Endothelial cell of umbilical vein (primary cell): ENCODE data around the gene POU2F3. TPM values are rescaled to one million over a fixed set of nuclear protein-coding genes. Genes with fewer than 3 reads are reported as not detected.

Experiments used
- BruUV-seq: library from RNA; stranded (reverse); fragments of 400-500 nt; replicated peaks from 2 replicates; lab custom pipeline; 2021; lab: Mats Ljungman, UMichigan
- CTCF ChIA-PET: fragments of 300-600, 350-600 bp; sonication (Branson Sonifier 250); formaldehyde crosslinking; loops from one replicate; lab custom pipeline; 2021; ENCODE audit warnings: antibody characterized with exemption, inconsistent platforms; lab: Charles Lee
- POLR2A ChIA-PET: fragments of 300-600, 350-600 bp; sonication (Branson Sonifier 250); formaldehyde crosslinking; loops from one replicate; lab custom pipeline; 2021; ENCODE audit warnings: antibody characterized with exemption, inconsistent platforms; lab: Charles Lee
- DNase-seq: peaks from one replicate; pipeline ENCODE4 v3.0.0-alpha.2; 2011; ENCODE audit warnings: low read depth, low spot score
- FAIRE-seq: peaks from 2 replicates; lab custom pipeline; 2011; peaks lifted over from hg19 to GRCh38; lab: Jason Lieb, UNC
- H2AFZ ChIP-seq: 2 replicates; pipeline ENCODE4 v1.6.0; 2012; ENCODE audit warnings: low read depth, low read length, control low read depth, inconsistent platforms
- H3K27ac ChIP-seq: 2 replicates; pipeline ENCODE4 v1.5.1; 2011; ENCODE audit warnings: low read depth, mild to moderate bottlenecking, control low read depth, low read length, moderate library complexity; ENCODE audit not compliant: insufficient read depth
- H3K27me3 ChIP-seq, 2 experiments: 2 replicates each; pipeline versions ENCODE4 v1.6.0 to v1.6.1; 2011; ENCODE audit warnings: low read length in 2 of 2, mixed read lengths in 1 of 2; ENCODE audit not compliant: control insufficient read depth in 2 of 2, insufficient read depth in 2 of 2
- H3K36me3 ChIP-seq, 2 experiments: 2 replicates in 1 of 2; 3 replicates in 1 of 2; pipeline ENCODE4 v1.5.1; 2011; ENCODE audit warnings: low read length in 2 of 2, mild to moderate bottlenecking in 1 of 2, moderate library complexity in 1 of 2; ENCODE audit not compliant: control insufficient read depth in 2 of 2, insufficient read depth in 2 of 2; ENCODE audit errors: extremely low read depth in 1 of 2
- H3K4me1 ChIP-seq: 3 replicates; pipeline ENCODE4 v1.5.1; 2011; ENCODE audit warnings: mild to moderate bottlenecking, low read length; ENCODE audit not compliant: control insufficient read depth, insufficient read depth; ENCODE audit errors: extremely low read depth
- H3K4me2 ChIP-seq: 2 replicates; pipeline ENCODE4 v1.6.1; 2011; ENCODE audit warnings: low read length, control low read depth, mixed read lengths; ENCODE audit not compliant: insufficient read depth
- H3K4me3 ChIP-seq, 3 experiments: fragments of 200-600 bp in 1 of 3; sonication (generic), shearing (Covaris generic) in 1 of 3; replicated peaks in 1 of 3; 2 replicates each; pipeline ENCODE4 v1.5.1; 2011 to 2016; ENCODE audit warnings: control low read depth in 3 of 3, low read length in 3 of 3, mild to moderate bottlenecking in 2 of 3, inconsistent platforms in 1 of 3, low read depth in 1 of 3, moderate library complexity in 1 of 3; ENCODE audit not compliant: insufficient read depth in 1 of 3
- H3K79me2 ChIP-seq: 2 replicates; pipeline ENCODE4 v1.6.0; 2012; ENCODE audit warnings: low read length, inconsistent platforms; ENCODE audit not compliant: control insufficient read depth, insufficient read depth
- H3K9ac ChIP-seq: replicated peaks from 2 replicates; pipeline ENCODE3; 2011; ENCODE audit warnings: low read length, control low read depth; ENCODE audit not compliant: insufficient read depth; ENCODE audit errors: extremely low read depth
- H3K9me1 ChIP-seq: replicated peaks from 3 replicates; pipeline ENCODE4 v1.6.0; 2011; ENCODE audit warnings: mild to moderate bottlenecking, low read length; ENCODE audit not compliant: control insufficient read depth, insufficient read depth; ENCODE audit errors: extremely low read depth
- H3K9me3 ChIP-seq: replicated peaks from 2 replicates; pipeline ENCODE4 v1.5.1; 2012; ENCODE audit warnings: low read length, inconsistent platforms; ENCODE audit not compliant: control insufficient read depth, insufficient read depth
- H4K20me1 ChIP-seq: replicated peaks from 2 replicates; pipeline ENCODE3; 2011; ENCODE audit warnings: mild to moderate bottlenecking, low read length; ENCODE audit not compliant: control insufficient read depth, insufficient read depth; ENCODE audit errors: extremely low read depth
- EZH2 ChIP-seq: IDR thresholded peaks from 2 replicates; pipeline ENCODE4 v1.6.1; 2012; ENCODE audit warnings: borderline replicate concordance, low read depth, mild to moderate bottlenecking, moderate library complexity, low read length, inconsistent platforms; ENCODE audit not compliant: severe bottlenecking
- FOS ChIP-seq: IDR thresholded peaks from 2 replicates; pipeline ENCODE4 v1.6.1; 2011; ENCODE audit warnings: mild to moderate bottlenecking, low read length, moderate library complexity, borderline replicate concordance; ENCODE audit not compliant: insufficient read depth
- GATA2 ChIP-seq: IDR thresholded peaks from 2 replicates; pipeline ENCODE4 v1.7.0; 2011; ENCODE audit warnings: low read depth, mild to moderate bottlenecking, moderate library complexity, mixed read lengths, low read length; ENCODE audit not compliant: insufficient read length, insufficient read depth
- JUN ChIP-seq: IDR thresholded peaks from 2 replicates; pipeline ENCODE4 v1.6.1; 2011; ENCODE audit warnings: borderline replicate concordance, low read depth; ENCODE audit not compliant: insufficient read length, insufficient read depth
- MYC ChIP-seq: IDR thresholded peaks from one replicate; pipeline ENCODE4 v1.6.1; 2011; ENCODE audit warnings: mild to moderate bottlenecking, low read depth, low read length
- POLR2A ChIP-seq: IDR thresholded peaks from 2 replicates; pipeline ENCODE4 v1.6.1; 2012; ENCODE audit warnings: low read depth, mild to moderate bottlenecking, control low read depth, low read length
- POLR2AphosphoS5 ChIP-seq: IDR thresholded peaks from 2 replicates; pipeline ENCODE4 v1.6.1; 2012; ENCODE audit warnings: low read depth, mild to moderate bottlenecking, control low read depth, low read length, moderate library complexity; ENCODE audit not compliant: insufficient read depth
- dilution Hi-C: fragments of 300-500 bp; cut with MboI; formaldehyde crosslinking; loops from one replicate; pipeline ENCODE4 v1.15.0; 2019; ENCODE audit warnings: low sequenced_read_pairs; ENCODE audit not compliant: extremely low pct_ligation_motif_present
- intact Hi-C: fragments of 100-400 bp; cut with micrococcal nuclease; formaldehyde crosslinking; loops from one replicate; pipeline ENCODE4 v1.10.0; 2022
- polyA plus RNA-seq, 4 experiments: library from polyadenylated mRNA; depleted of rRNA in 3 of 4; stranded (reverse) in 3 of 4; unstranded in 1 of 4; fragments of >200 nt; gene quantifications; 2 replicates each; pipeline versions ENCODE4 v1.2.1 to v1.2.3, GENCODE V29; 2011 to 2012; ENCODE audit warnings: missing spikeins in 1 of 4
- total RNA-seq: library from RNA; stranded (reverse); gene quantifications from 2 replicates; pipeline ENCODE4 v1.2.3, GENCODE V29; 2021
- TF ChIP-seq, protein P1 (sequence below), 2 donors: IDR thresholded peaks; 1 replicate in 1 of 2; 2 replicates in 1 of 2; pipeline ENCODE4 v1.5.1; 2011; ENCODE audit warnings: low read length in 2 of 2, mild to moderate bottlenecking in 2 of 2, moderate library complexity in 2 of 2, control low read depth in 1 of 2, inconsistent platforms in 1 of 2, low read depth in 1 of 2; ENCODE audit not compliant: insufficient read depth in 1 of 2; ENCODE audit errors: extremely low read depth in 1 of 2
- TF ChIP-seq, protein P2 (sequence below): IDR thresholded peaks from 2 replicates; pipeline ENCODE4 v1.6.1; 2011; ENCODE audit not compliant: insufficient read depth, insufficient read length

POU2F3 gene
- total and polyA plus RNA-seq, 2 donors (not counting 3 experiments of a cell fraction or from before 2014, with no cell fraction given) = 0.06 TPM; not detected in 1

DNA sequence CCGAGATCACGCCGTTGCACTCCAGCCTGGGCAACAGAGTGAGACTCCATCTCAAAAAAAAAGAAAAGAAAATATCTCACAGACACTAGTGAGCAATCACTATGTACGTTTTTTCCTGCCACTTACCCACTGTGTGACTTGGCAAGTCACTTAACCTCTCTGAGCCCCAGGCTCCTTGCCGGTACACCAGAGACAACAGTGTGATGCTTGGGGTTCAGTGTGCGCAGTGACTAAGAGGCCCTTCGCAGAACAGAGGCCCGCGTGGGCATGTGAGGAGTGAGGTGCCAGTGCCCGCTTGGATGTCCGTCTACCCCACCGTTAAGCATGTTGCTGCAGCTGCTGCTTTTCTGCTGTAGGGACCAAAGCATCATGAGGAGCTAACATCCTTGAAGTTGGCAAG lies 22.4 kb upstream of the POU2F3 start:
- Histone ChIP-seq H3K9me3 (no peaks in the 10 kb centered on the region), H3K36me3 (no peaks in the 10 kb centered on the region), H3K4me1 (peaks cover 11% of the 10 kb centered on the region), H2AFZ (no peak overlapping the region), H3K27ac (no peak overlapping the region), H3K9me1 (no peaks in the 10 kb centered on the region), H4K20me1 (no peaks in the 10 kb centered on the region), H3K79me2 (peaks cover 5% of the 10 kb centered on the region), H3K4me3 (no peak overlapping the region), H3K27me3 (no peaks in the 10 kb centered on the region), H3K9ac (no peak overlapping the region), H3K4me2 (no peak overlapping the region)
- dilution Hi-C loops = no loop called here
- DNase-seq (no peak), FAIRE-seq (no peak)
- CTCF ChIA-PET = interaction anchor here (1.6 to 2.2 kb wide), 2 partner anchors 36 to 86 kb away, joined by 4 to 7 read pairs; no protein-coding TSS in a partner anchor
- BruUV-seq = no TSS peak
- TF ChIP-seq, protein P1, sequence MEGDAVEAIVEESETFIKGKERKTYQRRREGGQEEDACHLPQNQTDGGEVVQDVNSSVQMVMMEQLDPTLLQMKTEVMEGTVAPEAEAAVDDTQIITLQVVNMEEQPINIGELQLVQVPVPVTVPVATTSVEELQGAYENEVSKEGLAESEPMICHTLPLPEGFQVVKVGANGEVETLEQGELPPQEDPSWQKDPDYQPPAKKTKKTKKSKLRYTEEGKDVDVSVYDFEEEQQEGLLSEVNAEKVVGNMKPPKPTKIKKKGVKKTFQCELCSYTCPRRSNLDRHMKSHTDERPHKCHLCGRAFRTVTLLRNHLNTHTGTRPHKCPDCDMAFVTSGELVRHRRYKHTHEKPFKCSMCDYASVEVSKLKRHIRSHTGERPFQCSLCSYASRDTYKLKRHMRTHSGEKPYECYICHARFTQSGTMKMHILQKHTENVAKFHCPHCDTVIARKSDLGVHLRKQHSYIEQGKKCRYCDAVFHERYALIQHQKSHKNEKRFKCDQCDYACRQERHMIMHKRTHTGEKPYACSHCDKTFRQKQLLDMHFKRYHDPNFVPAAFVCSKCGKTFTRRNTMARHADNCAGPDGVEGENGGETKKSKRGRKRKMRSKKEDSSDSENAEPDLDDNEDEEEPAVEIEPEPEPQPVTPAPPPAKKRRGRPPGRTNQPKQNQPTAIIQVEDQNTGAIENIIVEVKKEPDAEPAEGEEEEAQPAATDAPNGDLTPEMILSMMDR (IDR thresholded peaks at IDR 0.05; ENCODE audit: extremely low read depth in 1 of 2, insufficient read depth in 1 of 2, low read depth in 1 of 2, low read length in 2 of 2) = no peak
- no peak for TF ChIP-seq POLR2A
- TF ChIP-seq MYC = no peak
- TF ChIP-seq GATA2 = no peak
- intact Hi-C loops = loop anchor here (10.0 kb wide), 3 partner anchors 347 to 863 kb away; no protein-coding TSS in a partner anchor
- POLR2A ChIA-PET = no interaction called here

DNA sequence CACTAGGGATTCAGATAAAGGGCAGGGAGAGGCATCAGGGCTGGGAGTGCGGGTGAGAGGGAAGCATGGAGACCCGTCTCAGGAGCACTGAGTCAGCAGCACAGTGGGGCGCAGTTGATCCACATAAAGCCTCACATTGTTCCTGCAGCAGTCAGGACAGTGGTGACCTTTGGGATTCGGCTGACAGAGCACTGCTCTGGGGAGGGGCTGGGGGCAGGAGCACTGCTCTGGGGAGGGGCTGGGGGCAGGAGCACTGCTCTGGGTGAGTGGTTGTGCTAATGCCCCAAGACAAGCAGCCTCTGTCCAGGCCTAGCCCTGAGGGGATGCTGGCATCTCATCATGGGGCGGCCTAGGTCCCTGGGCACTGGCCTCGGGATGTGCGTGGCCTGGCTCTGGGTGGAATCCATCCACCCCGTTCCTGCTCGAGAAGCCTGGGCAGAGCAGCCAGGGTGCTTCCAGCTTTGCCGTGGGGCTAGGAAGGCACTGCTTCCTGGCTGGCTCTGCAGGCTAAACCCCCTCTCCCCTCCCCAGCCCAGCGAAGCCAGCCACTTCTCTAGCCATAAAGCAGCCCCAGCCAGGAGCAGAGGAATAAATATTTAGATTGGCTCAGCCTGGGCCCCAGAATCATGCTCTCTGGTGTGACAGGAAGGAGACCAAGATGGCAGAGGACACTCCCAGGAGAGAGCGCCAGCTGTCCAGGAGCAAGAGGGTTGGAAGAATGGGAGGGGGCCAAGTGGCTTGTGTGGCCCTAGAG lies 21.8 kb upstream of the POU2F3 start:
- H2AFZ ChIP-seq = no peak overlapping the region
- intact Hi-C loops (loop anchor here (10.0 kb wide), 3 partner anchors 347 to 863 kb away; no protein-coding TSS in a partner anchor), dilution Hi-C loops (no loop called here)
- ChIA-PET CTCF (interaction anchor here (1.6 to 2.2 kb wide), 2 partner anchors 37 to 85 kb away, joined by 4 to 7 read pairs; no protein-coding TSS in a partner anchor), POLR2A (no interaction called here)
- no TSS peak for BruUV-seq
- no peaks in the 10 kb centered on the region for H3K9me1 ChIP-seq
- H3K36me3 ChIP-seq = no peaks in the 10 kb centered on the region
- FAIRE-seq (no peak), DNase-seq (no peak)
- no peak overlapping the region for H3K9ac ChIP-seq
- no peaks in the 10 kb centered on the region for H3K9me3 ChIP-seq
- no peaks in the 10 kb centered on the region for H4K20me1 ChIP-seq
- peaks cover 7% of the 10 kb centered on the region for H3K4me1 ChIP-seq
- TF ChIP-seq MYC (no peak), FOS (no peak), GATA2 (no peak), JUN (no peak), POLR2A (no peak), POLR2AphosphoS5 (no peak), EZH2 (no peak)
- TF ChIP-seq, protein P2, sequence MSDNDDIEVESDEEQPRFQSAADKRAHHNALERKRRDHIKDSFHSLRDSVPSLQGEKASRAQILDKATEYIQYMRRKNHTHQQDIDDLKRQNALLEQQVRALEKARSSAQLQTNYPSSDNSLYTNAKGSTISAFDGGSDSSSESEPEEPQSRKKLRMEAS = no peak
- TF ChIP-seq, protein P1 (IDR thresholded peaks at IDR 0.05; ENCODE audit: extremely low read depth in 1 of 2, insufficient read depth in 1 of 2, low read depth in 1 of 2, low read length in 2 of 2) = no peak
- H3K27ac ChIP-seq = no peak overlapping the region
- H3K27me3 ChIP-seq = no peaks in the 10 kb centered on the region
- no peak overlapping the region for H3K4me3 ChIP-seq
- H3K79me2 ChIP-seq = no peaks in the 10 kb centered on the region
- no peak overlapping the region for H3K4me2 ChIP-seq
